Epithelial cell of proximal tubule (primary cell): ENCODE data around the gene BMI1. TPM values are rescaled to one million over a fixed set of nuclear protein-coding genes. Genes with fewer than 3 reads are reported as not detected.

Experiments
- DNase-seq: peaks from one replicate; pipeline ENCODE4 v3.0.0-alpha.2; 2011; ENCODE audit warnings: low read depth
- H3K4me3 ChIP-seq: 2 replicates; pipeline ENCODE4 v1.5.1; 2011; ENCODE audit warnings: low read depth, mild to moderate bottlenecking, low read length
- CTCF ChIP-seq: conservative IDR thresholded peaks from 2 replicates; pipeline ENCODE4 v1.5.1; 2012; ENCODE audit warnings: low read depth, mild to moderate bottlenecking, low read length
- total RNA-seq: library from RNA; depleted of rRNA; stranded (reverse); fragments of >200 nt; gene quantifications from 2 replicates; pipeline ENCODE4 v1.2.3, GENCODE V29; 2015

BMI1 gene
- total RNA-seq, 1 donor from 2014 or later = 29.6 TPM

GRCh38 chr10:22374489-22375126, 53.7 kb downstream of the BMI1 start:
- TF ChIP-seq CTCF = no peak
- no peak for DNase-seq
- no peak overlapping the region for H3K4me3 ChIP-seq

- no peak for TF ChIP-seq CTCF
- H3K4me3 ChIP-seq = no peak overlapping the region
- DNase-seq = no peak
Measured at GRCh38 chr10:22379059-22379458, 58.2 kb downstream of the BMI1 start.

Other genes starting within 250 kb of the BMI1 start
- not detected in 2 replicates for gene EBLN1, start 103.1 kb upstream of the BMI1 start, total RNA-seq
- gene COMMD3, start 4.7 kb upstream of the BMI1 start, total RNA-seq = 41.7 and 43.8 TPM in 2 replicates
- 0.07 TPM in 1 of 2 replicates, not detected in the other for gene SPAG6, start 24.4 kb downstream of the BMI1 start, total RNA-seq